NCI-H2171 (cell line): ENCODE measurements around the gene PTRHD1.
"Not testable (repeated sequence)": the region's sequence is repeated elsewhere in the genome, so short reads cannot be mapped to it uniquely, and the experiment has no call there.

Experiments used
- DNase-seq: peaks from one replicate; lab custom pipeline; 2025; lab: John Stamatoyannopoulos, UW

Gene PTRHD1

GRCh38 chr2:24809316-24810007 is 16.3 kb upstream of the PTRHD1 start:
- DNase-seq: no peak

DNA sequence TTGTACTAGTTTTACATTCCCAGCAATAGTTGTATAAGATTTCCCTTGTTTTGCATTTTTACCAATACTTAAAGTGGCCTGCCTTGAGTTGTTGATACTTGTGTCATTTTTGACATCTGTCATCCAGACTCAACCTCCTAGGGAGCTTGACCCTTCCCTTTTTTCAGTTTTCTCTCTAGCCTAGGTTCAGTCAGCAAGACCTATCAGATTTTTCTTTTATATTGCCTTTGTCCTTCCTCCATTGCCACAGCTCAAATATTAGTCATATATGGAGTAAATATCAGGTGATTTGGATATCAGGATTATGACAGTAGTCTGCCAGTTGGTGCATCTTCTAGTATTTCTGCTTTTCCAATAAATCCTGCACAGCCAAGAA is 13.5 kb upstream of the PTRHD1 start:
- DNase-seq: no peak

- not testable (repeated sequence) for DNase-seq
Observed at GRCh38 chr2:24805811-24806660, 12.8 kb upstream of the PTRHD1 start.

- DNase-seq: not testable (repeated sequence)
Observed at GRCh38 chr2:24800487-24800886, 7.3 kb upstream of the PTRHD1 start.

GRCh38 chr2:24797644-24798043 is 4.5 kb upstream of the PTRHD1 start:
- DNase-seq: no peak

GRCh38 chr2:24793761-24794435 is 707 bp upstream of the PTRHD1 start:
- DNase-seq: peak; percentile 42

- DNase-seq: no peak
Observed at GRCh38 chr2:24792542-24792873, 683 bp downstream of the PTRHD1 start.

- DNase-seq: no peak
Observed at GRCh38 chr2:24791452-24791851, 1.7 kb downstream of the PTRHD1 start.

GRCh38 chr2:24788816-24789215 is 4.4 kb downstream of the PTRHD1 start:
- DNase-seq: no peak

DNA sequence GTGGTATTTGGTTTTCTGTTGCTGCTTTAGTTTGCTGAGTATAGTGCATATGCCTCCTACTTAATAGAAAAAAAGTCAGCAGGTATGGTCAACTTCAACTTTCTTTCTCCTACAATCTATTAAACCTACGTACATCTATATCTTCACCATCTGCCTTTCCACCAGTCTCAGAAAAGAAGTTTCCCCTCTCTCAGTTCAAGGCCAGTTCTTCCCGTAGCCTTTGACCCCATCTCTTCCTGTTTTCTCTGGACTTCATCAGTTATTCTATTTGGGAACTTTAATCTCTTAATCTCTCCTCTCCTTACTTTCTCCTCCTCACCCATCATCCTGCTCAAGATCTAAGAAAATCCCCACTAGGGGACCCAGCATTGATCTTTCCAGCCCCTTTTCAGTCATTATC is 5.7 kb downstream of the PTRHD1 start:
- no peak for DNase-seq

DNA sequence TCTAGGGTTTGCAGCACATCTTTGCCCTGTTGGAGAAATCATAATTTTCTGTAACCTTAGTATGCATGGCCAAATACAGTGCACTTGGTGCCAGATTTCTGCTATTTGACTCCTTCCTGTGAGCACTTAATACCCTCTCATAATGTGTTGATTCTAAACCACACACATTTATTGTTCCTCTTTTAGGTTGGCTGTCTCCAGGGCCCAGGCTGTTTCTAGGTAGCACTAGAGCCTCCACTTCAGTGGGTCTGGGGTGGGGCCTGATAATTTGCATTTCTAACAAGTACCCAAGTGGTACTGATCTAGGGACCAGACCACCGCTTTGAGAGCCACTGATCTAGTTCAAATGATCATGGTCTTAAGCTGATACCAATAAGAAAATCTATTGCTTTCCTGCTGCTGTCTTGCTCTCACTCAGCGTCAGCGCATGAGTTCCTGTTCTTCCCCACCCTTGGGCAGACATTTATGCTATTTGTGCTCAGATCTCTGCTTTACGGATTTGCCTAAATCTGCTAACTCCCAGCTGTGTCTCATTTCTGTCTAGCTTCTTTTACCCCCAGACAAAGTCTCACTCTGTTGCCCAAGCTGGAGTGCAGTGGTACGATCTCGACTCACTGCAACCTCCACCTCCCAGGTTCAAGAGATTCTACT is 7.4 kb downstream of the PTRHD1 start:
- DNase-seq: peak; percentile 2

DNA sequence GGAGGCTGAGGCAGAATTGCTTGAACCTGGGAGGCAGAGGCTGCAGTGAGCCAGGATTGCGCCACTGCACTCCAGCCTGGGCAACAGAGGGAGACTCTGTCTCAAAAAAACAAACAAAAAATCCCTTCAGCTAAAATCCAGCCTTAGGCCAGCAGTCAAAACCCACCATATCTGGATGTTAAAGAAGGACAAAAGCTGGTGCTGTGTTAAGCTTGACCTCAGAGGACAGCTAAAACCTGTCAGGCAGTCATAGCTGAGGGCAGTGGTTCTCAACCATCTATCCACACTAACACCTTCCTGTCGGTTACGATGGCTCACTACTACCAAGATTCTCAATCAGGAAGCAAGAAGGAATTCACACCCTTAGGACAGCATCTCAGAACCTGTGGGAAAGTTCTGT is 9.6 kb downstream of the PTRHD1 start:
- DNase-seq: no peak

DNA sequence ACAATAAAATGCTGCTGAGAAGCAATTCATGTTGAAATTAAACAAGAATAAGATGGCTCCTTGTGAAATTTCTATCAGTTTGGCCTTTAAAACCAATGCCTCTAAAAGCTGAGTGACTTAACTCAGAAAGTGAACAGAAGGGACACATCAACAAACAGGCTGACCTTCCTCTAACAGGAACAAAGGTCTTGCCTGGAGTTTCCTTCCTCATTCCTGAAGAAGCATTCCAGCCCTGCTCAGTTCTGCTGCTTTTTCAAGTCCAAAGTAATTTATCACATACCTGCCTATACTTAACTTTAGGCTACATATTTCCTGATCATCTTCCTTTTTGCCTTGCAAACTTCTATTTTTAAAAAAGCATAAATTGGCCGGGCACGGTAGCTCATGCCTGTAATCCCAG is 14.1 kb downstream of the PTRHD1 start:
- no peak for DNase-seq

DNA sequence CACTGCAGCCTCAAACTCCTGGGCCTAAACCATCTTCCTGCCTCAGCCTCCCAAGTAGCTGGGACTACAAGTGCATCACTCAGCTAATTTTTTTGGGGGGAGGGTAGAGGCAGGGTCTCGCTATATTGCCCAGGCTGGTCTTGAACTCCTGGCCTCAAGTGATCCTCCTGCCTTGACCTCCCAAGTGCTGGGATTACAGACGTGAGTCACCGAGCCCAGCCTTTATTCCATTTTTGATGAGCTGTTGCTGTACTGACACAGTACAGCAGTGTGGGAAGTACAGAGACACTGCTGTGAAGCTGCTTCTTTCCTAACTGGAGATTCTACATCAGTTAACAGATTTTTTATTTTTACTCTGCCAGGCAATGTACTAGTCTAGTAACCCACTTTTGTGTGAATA is 18.8 kb downstream of the PTRHD1 start:
- no peak for DNase-seq

DNA sequence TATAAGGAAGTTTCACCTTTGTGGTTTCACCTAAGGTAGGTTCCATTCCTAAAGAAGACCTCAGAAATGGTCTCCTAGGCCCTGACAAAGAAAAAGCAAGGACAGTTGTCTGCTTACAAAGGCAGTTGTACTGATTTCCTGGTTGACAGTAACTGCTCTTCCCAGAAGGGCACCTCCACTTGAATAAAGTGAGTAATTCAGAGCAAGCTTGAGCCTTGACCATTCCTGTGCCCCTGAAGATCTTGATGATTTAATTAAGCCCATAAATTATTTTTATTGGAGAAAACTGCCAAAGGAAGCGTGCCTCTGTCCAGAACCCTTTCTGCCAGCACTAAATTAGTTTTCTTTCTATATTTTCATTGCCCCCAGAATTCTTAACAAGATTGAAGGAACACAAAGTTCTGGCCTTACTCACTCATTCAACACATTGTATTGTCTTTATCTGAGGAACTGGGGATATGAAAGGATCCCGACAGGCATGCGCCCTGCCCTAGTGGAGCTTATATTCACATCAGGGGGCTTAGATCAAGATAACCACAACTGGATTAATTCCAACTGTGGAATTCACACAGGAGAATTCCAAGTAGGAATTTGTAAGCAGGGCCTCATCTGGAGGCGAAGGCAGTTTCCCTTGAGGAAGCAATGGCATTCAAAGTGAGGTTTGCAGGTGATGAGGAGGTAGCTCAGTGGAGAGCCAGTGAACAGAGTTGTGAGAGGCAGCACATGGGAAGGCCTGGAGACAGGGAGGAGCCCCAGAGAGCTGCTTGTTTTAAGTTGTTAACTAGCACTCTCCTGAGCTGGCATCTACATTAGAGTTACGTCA is 21.2 kb downstream of the PTRHD1 start:
- DNase-seq: no peak

DNA sequence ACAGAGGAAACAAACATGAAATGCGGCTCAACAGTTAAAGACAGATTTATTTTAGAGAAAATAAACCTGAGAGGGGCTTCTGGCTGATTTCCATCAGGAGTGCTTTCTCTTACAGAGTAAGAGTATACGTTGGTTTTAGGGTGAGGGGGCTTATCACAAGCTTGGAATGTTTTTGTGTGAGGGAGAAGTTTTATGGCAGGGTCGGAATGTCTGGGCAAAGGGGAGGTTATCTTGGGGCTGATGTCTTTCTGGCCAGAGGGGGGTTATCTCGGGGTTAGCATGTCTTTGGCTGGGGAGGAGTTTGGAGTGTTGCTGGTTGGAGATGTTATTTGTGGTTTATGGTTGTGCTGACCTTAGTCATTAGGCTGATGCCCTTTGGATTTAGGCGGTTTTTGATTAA is 22.1 kb downstream of the PTRHD1 start:
- DNase-seq: no peak

DNA sequence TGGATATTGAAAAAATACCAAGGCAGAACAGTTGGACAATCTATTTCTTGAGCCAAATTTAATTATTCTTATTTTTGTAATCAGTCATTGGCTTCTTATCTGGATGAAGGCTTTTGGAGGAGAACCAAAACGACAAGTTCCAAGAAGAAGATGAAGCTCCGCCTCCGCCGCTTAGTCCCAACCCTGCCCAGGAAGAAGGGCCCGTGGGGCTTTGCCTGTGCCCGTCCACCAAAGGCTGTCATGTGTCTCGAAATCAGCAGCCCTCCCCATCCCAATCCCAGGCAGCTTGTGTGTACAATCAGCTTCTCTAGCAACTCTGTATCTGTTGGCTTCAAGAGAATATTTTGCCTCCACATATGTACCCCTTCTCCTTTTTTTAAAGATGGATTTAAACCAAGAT is 24.6 kb downstream of the PTRHD1 start:
- DNase-seq: no peak

- DNase-seq: no peak
Observed at GRCh38 chr2:24768013-24768412, 25.2 kb downstream of the PTRHD1 start.

- DNase-seq: no peak
Observed at GRCh38 chr2:24766609-24767008, 26.6 kb downstream of the PTRHD1 start.

DNA sequence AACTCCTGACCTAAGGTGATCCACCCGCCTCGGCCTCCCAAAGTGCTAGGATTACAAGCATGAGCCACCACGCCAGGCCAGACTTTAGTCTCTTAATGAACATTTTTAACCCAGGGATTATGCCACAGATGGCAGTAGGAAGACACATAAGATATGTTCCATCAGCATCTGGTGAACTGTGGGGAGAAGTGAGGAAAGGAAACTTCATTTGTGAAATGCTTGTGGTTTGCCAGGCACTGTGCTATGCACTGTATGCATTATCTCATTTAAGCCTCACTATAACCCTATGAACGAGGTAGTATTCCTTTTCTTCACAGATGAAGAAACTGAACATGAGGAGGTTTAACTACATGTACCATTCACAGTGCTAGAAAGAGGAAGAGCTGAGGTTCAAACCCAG is 29.3 kb downstream of the PTRHD1 start:
- DNase-seq: no peak

DNA sequence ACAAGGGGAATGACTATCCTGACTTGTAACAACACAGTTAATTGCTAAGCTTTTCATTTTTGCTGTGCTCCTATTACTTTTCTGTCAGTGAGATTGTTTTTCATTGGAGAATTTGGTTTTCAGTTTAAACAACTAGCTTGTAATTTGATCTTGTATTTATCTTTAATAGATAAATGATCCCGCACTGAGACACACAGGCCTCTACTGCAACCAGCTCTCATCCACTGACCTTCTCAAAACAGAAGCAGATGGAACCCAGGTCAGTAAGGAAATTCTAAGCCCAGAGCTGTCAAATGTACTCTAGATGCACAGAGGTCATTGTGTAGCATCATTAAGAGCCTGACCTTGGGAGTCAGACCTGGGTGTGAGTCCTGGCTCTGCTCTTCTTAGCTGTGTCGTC is 30.7 kb downstream of the PTRHD1 start:
- no peak for DNase-seq

- DNase-seq: no peak
Observed at GRCh38 chr2:24761866-24762265, 31.3 kb downstream of the PTRHD1 start.
